ENCODE results near the gene SLC35D1.
"Not testable (repeated sequence)": the region's sequence is repeated elsewhere in the genome, so short reads cannot be mapped to it uniquely, and the experiment has no call there.

The SLC35D1 gene

DNA sequence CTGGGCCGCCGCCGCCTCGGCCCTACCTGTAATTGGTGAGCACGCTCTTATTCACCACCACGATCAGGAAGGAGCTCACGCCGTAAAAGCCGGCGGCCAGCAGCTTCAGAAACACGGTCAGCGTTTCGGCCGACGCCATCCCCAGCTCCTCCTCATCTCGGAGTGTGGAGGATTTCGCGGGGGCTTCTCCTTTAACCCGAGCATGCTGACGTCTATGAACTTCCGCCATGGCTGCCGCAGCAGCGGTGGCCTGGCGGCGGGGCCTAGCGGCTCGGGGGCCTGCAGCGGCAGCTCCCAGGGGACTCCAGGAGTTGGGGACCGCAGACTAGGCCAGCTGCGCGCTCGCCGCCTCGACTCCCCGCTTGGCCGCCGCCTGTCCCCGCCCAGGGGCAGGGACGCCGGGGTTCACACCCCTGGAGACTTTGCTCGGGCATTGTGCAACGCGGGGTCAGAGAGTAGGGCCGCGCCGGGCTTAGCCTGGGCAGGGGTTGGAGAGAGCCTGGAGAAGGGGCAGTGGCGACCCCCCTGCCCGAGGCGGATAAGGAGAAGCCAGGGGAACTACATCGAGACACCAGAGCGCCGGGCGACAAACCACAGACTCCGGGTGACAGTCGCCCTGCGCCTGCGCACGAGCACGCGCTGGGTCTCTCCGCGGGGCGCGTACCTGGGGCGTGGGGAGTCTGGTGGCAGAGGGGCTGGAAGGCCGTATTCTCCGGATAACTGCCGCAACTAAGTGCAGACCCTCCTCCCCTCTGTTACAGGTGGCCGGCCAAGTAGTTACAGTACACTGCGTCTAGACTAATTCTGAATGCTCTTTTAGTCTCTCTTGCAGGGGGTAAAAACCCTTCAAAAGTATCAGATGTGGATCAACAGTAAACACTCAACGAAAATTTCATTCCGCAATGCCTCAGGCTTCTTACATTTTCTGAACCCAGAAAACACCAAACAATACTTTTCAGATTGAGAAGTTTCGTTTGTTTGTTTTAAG is at the start of gene SLC35D1:
TSS of gene SLC35D1 (minus strand) at position 364 of the 988 bp plus-strand sequence. CDS start at position 229, 135 bp downstream.
- DNase-seq (ENCODE audit: low spot score): peak; percentile 42

DNA sequence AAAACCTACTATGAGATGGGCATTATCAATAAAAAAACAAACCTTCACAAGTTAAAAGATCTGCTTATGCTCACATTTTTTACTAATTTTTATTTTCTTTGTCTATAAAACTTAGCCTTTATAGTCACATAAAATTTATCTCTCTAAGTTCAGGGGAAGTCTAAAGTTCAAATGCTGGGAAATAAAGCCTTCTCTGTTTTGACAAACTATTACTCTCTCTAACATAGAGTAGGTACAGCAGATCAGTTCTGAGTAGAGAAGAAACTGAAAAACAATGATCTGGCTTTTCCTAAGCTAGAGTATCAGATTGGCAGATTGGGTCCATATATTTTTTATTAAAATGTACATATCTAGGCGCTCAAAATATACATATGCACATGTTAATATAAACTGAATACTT is 49.6 kb upstream of the SLC35D1 start:
- DNase-seq (ENCODE audit: low spot score): peak; percentile 18

DNA sequence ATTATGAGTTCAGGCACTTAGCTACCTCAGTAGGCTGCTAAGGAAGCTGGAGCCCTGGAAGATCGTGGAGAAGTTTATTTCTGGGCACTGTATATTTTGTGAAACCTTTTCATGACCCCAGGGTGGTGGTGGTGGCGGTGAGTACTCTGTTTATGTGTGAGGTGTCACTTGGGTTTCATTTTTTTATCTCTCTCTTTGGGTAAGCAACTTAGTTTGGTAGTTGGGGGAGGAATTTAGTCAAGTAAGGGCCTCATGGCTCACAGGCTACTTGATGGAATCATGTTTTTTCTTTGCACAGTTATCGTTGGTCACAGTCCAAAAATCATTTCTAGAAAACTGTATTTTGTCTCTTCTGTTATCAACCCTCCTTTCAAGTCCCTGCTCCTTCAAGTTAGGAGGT is 46.9 kb upstream of the SLC35D1 start:
- no peak for DNase-seq (ENCODE audit: low spot score)

DNA sequence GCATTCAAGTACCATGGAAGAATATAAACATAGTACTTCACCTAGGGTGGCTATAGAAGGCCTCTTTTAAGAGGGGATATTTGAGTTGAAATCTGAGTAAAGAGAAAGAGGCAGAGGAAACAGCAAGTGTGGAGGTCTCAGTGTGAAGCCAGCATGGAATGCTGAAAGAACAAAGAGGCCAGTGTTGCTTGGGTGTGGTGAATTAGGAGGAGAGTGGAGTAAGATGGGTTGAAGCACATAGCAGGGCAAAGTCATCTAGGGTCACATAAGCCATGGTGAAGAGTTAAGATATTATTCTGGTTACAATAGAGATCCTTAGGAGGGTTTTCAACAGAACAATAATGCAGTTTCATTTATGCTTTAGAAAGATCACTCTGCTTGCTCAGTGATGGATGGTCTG is 43.4 kb upstream of the SLC35D1 start:
- peak; percentile 80 for DNase-seq (ENCODE audit: low spot score)

DNA sequence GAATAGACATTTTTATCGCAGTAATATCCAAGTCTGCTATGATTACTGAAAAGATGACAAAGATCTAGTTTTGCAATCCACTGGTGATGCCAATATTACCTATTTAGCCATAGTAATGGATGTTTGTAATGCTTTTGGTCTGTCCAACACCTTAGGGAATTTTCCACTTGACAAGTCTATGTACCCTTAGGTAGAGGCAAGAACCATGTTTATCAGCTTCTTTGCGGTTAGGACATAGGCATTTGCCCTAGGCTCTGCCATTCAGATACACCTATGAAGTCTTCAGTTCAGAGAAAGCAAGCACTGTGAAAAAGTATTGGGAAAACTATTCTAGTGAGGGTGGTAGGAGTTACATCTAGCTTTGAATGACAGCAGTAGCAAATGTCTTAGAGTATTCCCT is 40.2 kb upstream of the SLC35D1 start:
- DNase-seq (ENCODE audit: low spot score): no peak

DNA sequence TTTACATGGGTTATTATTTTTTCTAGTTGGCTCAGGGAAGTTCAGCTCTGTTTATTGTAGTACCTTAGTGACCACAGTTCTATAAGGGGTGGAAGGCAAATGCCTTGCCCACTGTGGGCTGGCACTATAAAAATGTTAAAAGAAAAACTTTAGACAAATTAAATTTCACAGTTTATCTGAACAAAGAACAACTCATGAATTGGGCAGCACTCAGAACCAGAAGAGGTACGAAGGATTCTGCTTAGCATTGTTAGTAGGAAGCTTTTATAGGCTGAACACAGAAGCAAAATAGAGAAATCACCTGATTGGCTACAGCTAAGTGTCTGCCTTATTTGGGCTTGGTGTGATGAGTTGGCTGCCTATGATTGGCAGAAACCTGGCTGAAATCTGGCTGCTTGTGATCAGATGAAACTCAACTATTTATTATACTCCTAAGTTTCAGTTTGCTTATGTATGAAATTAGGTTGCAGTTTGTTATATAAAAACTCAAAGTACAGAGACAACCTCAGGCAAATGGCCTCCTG is 35.8 kb upstream of the SLC35D1 start:
- DNase-seq (ENCODE audit: low spot score): no peak

DNA sequence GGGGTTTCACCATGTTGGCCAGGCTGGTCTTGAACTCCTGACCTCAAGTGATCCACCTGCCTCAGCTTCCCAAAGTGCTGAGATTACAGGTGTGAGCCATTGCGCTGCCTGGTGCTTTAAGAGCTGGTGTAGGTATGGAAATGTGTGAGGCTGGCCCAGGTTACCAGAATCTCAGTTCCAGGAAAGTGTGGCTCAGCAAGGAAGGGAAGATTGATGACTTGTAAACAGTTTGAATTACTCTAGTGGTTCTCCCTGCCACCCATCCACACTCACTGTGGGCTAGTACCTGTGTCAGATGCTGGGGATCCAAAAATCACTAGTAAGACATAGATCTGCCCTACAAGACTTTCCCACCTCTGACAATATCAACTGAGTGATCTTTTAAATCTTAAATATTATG is 34.5 kb upstream of the SLC35D1 start:
- no peak for DNase-seq (ENCODE audit: low spot score)

DNA sequence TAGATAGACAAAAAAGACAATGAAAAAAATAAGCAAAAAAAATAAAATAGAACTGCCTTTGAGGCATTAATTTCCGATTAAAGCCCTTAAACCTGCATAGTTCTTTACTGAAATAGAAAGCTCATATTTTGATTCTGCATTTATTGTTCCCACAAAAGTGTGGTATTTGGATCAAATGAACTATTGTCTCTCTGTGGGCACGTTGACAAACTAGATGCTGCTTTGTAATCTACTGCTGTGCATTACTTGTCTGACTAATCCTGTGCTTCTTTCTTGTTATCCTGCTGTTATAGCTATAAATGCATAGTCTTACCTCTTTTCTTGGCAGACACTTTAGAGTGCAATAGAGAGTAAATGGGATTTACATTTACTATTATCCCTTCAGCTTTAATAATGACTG is 31.4 kb upstream of the SLC35D1 start:
- no peak for DNase-seq (ENCODE audit: low spot score)

DNA sequence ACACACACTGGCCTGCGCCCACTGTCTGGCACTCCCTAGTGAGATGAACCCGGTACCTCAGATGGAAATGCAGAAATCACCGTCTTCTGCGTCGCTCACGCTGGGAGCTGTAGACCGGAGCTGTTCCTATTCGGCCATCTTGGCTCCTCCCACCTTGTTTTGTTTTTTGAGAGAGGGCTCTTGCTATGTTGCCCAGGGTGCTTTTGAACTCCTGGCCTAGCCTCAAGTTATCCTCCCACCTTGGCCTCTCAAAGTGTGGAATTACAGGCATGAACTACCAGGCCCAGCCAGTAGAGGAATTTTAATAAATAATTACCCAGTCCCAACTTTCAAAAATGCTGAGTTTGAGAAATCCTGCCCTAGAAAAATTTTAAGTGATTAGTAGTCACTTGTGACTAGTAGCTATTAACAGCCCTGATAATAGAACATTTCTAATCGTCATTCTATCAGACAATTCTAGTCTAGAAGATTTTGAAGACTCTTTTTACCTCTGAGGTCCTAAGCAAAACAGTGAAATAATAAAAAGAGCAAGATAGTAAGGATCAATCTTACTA is 30.9 kb upstream of the SLC35D1 start:
- DNase-seq (ENCODE audit: low spot score): no peak

DNA sequence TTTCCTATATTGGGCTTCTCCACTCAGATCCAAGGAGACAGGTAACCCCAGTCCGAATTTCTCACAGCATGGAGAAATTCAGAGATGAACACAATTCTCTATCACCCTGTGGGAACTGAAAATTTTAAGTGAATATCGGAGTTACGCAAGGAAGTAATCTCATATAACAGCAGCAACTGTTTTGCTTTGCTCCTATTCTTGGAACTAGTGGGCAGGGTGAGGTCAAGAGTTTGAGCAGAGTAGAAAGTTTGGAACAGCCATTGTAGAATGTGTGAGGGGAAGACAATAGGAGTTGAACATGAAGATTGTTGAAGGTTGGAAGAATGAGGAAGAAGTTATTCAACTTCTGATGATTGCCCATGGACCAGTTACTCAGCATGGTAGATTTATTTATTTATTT is 24.3 kb upstream of the SLC35D1 start:
- no peak for DNase-seq (ENCODE audit: low spot score)

DNA sequence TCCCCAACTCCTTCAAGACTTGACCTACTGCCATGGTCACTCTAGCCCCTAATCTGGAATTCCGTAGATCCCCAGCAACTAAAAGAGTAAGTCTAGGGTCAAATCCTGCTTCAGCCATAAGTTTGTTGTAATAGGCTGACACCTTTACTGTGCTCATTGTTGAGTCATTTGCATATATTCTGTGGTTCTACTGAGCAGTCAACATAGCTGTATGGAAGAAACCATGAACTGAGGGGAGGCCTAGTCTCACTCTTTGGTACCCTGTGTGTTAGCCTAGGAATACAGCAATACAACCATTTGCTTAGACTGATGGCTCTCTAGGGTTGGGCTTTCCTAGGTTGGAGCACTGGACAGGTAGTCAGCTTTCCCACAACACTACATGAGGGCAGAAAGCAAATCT is 23.6 kb upstream of the SLC35D1 start:
- DNase-seq (ENCODE audit: low spot score): no peak

DNA sequence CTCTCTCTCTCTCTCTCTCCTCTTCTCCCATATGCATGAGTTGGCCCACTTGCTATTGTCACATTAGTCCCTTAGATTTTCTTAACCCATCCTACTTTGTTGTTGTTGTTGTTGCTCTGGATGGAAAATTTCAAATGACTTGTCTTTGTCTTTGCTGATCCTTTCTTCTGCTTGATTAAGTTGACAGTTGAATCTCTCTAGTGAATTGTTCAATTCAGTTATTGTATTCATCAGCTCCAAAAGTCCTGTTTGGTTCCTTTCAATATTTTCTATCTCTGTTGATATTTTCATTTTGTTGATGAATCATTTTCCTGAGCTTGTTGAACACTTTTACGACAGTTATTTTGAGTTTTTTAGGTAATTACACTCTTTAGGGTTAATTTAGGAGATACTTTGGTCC is 18.8 kb upstream of the SLC35D1 start:
- no peak for DNase-seq (ENCODE audit: low spot score)

DNA sequence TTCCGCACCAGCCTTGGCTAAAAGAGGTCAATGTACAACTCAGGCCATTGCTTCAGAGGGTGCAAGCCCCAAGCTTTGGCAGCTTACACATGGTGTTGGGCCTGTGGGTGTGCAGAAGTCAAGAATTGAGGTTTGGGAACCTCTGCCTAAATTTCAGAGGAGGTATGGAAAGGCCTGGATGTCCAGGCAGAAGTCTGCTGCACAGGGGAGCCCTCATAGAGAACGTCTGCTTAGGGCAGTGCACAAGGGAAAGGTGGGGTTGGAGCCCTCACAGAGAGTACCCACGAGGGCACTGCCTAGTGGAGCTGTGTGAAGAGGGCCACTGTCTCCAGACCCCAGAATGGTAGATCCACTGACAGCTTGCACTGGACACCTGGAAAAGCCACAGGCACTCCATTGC is 13.7 kb upstream of the SLC35D1 start:
- not testable (repeated sequence) for DNase-seq (ENCODE audit: low spot score)

DNA sequence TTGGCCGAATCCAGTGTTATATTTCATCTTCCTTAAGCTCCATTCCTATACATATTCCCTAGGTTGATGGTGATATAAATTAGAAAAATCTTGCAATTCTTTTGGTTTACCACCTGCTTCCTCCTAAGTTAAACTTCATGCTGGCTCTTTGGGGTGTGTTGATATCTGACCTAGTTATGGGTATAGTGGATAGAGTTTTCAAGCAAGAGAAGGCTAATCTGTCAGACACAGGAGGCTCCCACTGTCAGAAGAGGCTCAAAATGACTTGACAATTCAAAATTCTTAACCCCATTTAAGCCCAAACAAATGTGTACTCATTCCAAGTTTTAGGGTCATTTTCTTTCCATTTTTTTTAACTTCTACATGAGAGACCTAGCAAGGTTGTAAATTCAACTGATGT is 8.5 kb upstream of the SLC35D1 start:
- DNase-seq (ENCODE audit: low spot score): no peak

DNA sequence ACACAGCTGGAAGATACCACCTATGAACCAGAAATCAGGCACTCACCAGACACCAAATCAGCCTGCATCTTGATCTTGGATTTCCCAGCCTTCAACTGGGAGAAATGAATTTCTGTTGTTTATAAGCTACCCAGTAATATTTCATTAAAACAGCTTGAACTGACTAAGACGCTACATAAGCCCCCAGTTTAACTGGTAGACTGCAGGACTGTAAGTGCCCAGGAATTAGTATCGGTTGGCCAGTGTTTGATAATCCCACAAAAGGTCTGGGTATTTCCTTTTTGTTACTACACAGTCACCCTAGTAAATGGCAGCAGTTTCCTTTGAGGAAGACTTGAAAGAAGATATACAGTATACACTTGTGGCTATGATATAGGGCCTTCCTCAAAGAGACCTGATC is 7.3 kb upstream of the SLC35D1 start:
- DNase-seq (ENCODE audit: low spot score): no peak

DNA sequence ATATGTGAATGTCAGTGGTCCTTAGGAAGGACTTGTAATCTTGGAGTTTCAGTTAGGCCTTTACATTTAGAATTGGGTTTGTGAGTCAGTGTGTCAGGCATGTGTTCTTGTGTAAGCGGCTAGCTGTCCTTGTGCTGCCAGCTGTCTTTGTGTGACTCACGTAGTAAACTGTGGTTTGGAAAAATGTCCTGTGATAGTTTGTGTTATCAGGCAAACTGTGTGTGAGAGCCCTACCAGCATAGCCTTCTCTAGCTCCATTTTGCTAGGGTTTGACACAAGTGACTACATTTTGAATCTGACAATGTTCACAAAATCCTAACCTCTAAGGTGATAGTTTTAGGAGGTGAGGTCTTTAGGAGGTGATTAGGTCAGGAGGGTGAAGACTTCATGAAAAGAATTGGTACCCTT is 6.9 kb upstream of the SLC35D1 start:
- DNase-seq (ENCODE audit: low spot score): no peak

DNA sequence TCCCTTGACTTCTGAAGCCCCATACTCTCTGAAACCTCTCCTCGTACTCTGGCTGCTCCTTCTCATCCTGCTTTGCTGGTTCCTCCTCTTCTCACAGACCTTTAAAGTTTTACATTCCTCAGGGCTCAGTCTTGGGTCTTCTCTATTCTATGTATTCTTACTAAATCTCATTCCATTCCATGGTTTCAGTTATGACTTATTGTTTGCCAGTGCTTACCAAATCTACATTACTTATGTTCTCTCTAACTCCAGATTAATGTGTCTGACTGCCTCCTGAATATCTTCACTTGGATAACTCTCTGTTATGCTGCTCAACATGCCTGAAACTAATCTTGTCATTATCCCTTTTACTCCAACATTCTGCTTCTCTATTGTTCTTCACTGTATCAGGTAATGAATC is 5.4 kb upstream of the SLC35D1 start:
- DNase-seq (ENCODE audit: low spot score): no peak

DNA sequence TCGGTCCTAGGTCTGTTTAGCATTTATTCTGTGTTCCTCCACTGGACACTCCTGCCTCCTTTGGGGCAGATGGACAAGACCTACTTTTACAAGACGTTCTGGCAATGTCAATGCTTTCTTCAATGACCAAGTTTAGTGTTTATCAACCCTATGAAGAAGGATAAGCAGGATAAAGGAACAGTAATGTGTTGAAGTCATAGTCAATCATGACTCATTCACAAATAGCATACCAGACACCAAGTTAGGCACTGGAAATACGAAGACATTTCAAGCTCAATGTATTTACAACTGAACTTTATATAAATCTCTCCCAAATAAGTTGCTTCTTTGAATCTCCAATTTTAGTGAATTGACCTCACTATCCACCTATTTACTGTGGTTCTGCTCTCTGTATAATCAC is 4.8 kb upstream of the SLC35D1 start:
- no peak for DNase-seq (ENCODE audit: low spot score)

DNA sequence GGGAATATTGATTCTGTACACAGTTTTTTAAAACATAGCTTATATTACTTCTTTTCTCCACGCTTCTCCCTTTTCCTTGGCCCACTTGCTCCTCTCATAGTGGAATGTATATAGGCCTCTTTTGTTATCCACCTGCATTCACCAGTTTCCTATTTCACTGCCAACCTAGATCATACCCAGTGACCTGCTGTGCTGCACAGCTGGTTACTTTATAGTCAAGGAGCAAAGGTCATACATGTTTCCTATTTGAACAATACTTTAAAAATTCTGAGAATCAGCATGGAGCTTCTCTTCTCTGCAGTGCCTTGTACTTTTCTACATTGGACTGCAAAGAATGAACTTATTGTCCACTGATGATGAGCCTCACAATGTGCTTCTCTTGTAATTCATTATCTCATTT is 4.3 kb upstream of the SLC35D1 start:
- no peak for DNase-seq (ENCODE audit: low spot score)

DNA sequence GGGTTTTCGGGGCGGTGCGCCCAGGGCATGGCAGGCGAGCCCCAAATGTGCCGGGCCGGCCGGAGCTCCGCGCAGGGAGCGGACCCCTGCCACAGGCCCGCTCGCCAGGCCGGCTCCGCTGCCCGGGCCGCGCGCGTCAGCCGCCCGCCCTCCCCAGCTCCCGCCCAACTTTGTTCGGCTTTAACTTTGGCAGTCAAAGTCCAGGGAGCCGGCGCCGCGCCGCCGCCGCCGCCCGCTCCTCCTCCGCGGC is 488 bp downstream of the SLC35D1 start:
- DNase-seq (ENCODE audit: low spot score): peak; percentile 42

DNA sequence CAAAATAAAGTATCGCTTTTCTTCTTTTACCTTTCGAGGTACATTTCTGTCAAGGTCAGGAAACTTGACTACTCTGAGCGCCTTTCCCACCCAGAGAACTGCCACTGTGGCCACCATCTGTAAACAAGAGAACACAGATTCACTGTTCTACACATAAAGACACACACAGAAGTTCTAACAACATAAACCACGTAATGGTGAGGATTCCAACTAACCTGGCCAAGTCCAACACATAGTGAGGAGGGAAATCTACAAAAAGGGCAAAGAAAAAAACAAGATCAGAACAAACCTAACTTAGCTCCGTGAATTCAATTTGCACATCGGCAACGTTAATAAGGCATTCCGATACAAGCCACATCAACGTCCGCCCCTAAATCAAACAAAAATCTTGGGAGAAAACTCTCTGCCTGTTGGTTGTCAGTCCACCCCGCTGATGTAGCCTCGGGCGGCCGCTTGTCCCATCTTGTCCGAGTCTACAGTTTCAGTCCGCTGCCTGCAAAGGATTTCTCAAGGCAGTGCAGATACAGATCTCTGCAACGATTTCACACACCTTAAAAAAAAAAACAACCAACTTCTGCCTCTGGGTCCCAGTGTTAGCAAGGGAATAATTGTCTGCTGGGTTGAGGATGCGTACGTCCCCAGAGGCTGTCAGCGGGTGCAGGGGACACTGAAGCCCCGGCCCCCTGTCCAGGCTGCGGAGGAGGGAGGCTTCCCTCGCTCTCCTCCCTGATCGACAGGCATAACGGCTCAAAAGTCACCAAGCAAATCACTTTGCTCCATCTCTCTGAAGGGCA is 1.0 kb downstream of the SLC35D1 start:
- DNase-seq (ENCODE audit: low spot score): peak; percentile 29

DNA sequence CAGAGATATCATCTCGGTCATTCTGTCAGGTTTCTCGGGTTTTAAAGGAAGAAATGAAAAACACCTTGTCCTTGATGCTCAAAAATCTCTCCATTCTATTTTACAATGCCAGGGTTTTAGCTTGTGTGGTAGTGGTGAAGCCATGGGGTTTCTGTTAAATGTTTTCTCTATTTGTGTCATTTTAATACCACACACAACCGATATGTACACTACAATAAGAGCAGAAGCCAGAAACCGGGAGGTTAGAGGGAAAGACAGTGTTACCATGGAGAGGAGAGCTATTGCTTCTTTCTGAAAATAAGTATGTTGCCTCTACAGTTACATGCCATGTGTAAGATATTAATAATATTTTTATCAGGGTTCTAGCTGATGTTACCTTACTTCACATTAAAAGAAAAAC is 2.8 kb downstream of the SLC35D1 start:
- no peak for DNase-seq (ENCODE audit: low spot score)
